K562 (cell line): ENCODE measurements around the gene TMEM63C. TPM values are rescaled to one million over a fixed set of nuclear protein-coding genes. Genes with fewer than 3 reads are reported as not detected.

Experiments
- ATAC-seq: fragments of 200-7000 bp; cut with Tn5 transposase; 3 replicates; pipeline ENCODE4 v1.9.1; 2020; ENCODE audit warnings: moderate library complexity
- BruUV-seq: library from RNA; stranded (reverse); fragments of 400-500 nt; replicated peaks from 2 replicates; lab custom pipeline; 2021; lab: Mats Ljungman, UMichigan
- CTCF ChIA-PET: fragments of 300-600 bp; formaldehyde crosslinking; extraction: SDS; loops from one replicate; lab custom pipeline; 2021; ENCODE audit warnings: low intra/inter-chr PET ratio; lab: Yijun Ruan, JAX
- POLR2A ChIA-PET: fragments of 300-600, 350-650 bp; sonication (Branson Sonifier 250); formaldehyde crosslinking; extraction: SDS; loops from one replicate; lab custom pipeline; 2021; ENCODE audit warnings: antibody characterized with exemption, inconsistent platforms; lab: Yijun Ruan, JAX
- DNase-seq, 4 experiments: peaks; one replicate each; pipeline versions ENCODE4 v3.0.0 to v3.0.0-alpha.2; 2011 to 2018; ENCODE audit warnings: low spot score in 3 of 4, mixed read lengths in 3 of 4; ENCODE audit errors: extremely low read depth in 1 of 4
- FAIRE-seq: peaks from 2 replicates; lab custom pipeline; 2011; peaks lifted over from hg19 to GRCh38; lab: Jason Lieb, UNC
- H2AFZ ChIP-seq: 2 replicates; pipeline ENCODE4 v1.6.0; 2011; ENCODE audit warnings: low read depth, low read length, control low read depth, inconsistent platforms
- H3K27ac ChIP-seq: fragments of 200-600 bp; 3 replicates; pipeline ENCODE4 v1.8.0; 2011; ENCODE audit warnings: low read depth, mild to moderate bottlenecking, control low read depth, inconsistent platforms, low read length, moderate library complexity, mixed read lengths; ENCODE audit errors: extremely low read depth
- H3K27me3 ChIP-seq, 2 experiments: fragments of 300-600 bp in 1 of 2; 2 replicates in 1 of 2; 3 replicates in 1 of 2; pipeline versions ENCODE4 v1.6.0 to v1.8.0; 2011; ENCODE audit warnings: inconsistent platforms in 2 of 2, low read length in 2 of 2, mild to moderate bottlenecking in 1 of 2, mixed read lengths in 1 of 2, moderate library complexity in 1 of 2; ENCODE audit not compliant: control insufficient read depth in 2 of 2, insufficient read depth in 2 of 2
- H3K36me3 ChIP-seq: fragments of 300-600 bp; 3 replicates; pipeline ENCODE4 v1.8.0; 2011; ENCODE audit warnings: mild to moderate bottlenecking, low read length, inconsistent platforms; ENCODE audit not compliant: control insufficient read depth, insufficient read depth
- H3K4me1 ChIP-seq, 2 experiments: fragments of 200-600 bp in 1 of 2; replicated peaks in 1 of 2; 2 replicates in 1 of 2; 3 replicates in 1 of 2; pipeline versions ENCODE4 v1.5.1 to v1.8.0; 2011; ENCODE audit warnings: inconsistent platforms in 2 of 2, low read length in 2 of 2, mild to moderate bottlenecking in 1 of 2, mixed read lengths in 1 of 2, moderate library complexity in 1 of 2; ENCODE audit not compliant: control insufficient read depth in 2 of 2, insufficient read depth in 2 of 2
- H3K4me2 ChIP-seq: 2 replicates; pipeline ENCODE4 v1.6.1; 2011; ENCODE audit warnings: low read length, control low read depth, inconsistent platforms, mixed read lengths; ENCODE audit not compliant: insufficient read depth
- H3K4me3 ChIP-seq: fragments of 200-600 bp; sonication (generic), shearing (Covaris generic); 2 replicates; pipeline ENCODE4 v1.5.1; 2016; ENCODE audit warnings: control low read depth, inconsistent platforms
- H3K79me2 ChIP-seq: fragments of 200-600 bp; 3 replicates; pipeline ENCODE4 v1.8.0; 2011; ENCODE audit warnings: low read length, inconsistent platforms; ENCODE audit not compliant: control insufficient read depth, insufficient read depth
- H3K9ac ChIP-seq, 2 experiments: 2 replicates each; pipeline versions ENCODE4 v1.6.0 to v1.6.1; 2011; ENCODE audit warnings: low read depth in 2 of 2, low read length in 2 of 2, control low read depth in 1 of 2, inconsistent platforms in 1 of 2, mild to moderate bottlenecking in 1 of 2, mixed read lengths in 1 of 2; ENCODE audit not compliant: insufficient read depth in 1 of 2
- H3K9me1 ChIP-seq: one replicate; pipeline ENCODE4 v1.6.0; 2011; ENCODE audit warnings: inconsistent platforms, mild to moderate bottlenecking, low read length, moderate library complexity; ENCODE audit not compliant: control insufficient read depth, insufficient read depth
- H3K9me3 ChIP-seq: replicated peaks from 2 replicates; pipeline ENCODE4 v1.5.1; 2011; ENCODE audit warnings: low read depth, low read length, inconsistent platforms; ENCODE audit not compliant: control insufficient read depth, insufficient read depth
- H4K20me1 ChIP-seq: replicated peaks from 2 replicates; pipeline ENCODE4 v1.6.1; 2011; ENCODE audit warnings: low read length, inconsistent platforms, mixed read lengths; ENCODE audit not compliant: control insufficient read depth, insufficient read depth
- ARID2 ChIP-seq: fragments of 450-650 bp; IDR thresholded peaks from 2 replicates; pipeline ENCODE4 v1.6.1; 2017; ENCODE audit warnings: antibody characterized with exemption, mild to moderate bottlenecking
- CREM ChIP-seq: IDR thresholded peaks from 2 replicates; pipeline ENCODE4 v1.6.1; 2014; ENCODE audit warnings: antibody characterized with exemption, low read depth
- CTCF ChIP-seq, 3 experiments: IDR thresholded peaks in 2 of 3; conservative IDR thresholded peaks in 1 of 3; 2 replicates each; pipeline ENCODE4 v1.5.1; 2011 to 2012; ENCODE audit warnings: low read length in 3 of 3, mild to moderate bottlenecking in 3 of 3, control low read depth in 2 of 3, improper control_type of control experiment in 1 of 3, inconsistent platforms in 1 of 3, low read depth in 1 of 3, mixed read lengths in 1 of 3, moderate library complexity in 1 of 3; ENCODE audit not compliant: insufficient read depth in 2 of 3
- DEAF1 ChIP-seq: fragments of 450-650 bp; formaldehyde crosslinking; IDR thresholded peaks from 2 replicates; pipeline ENCODE4 v1.4.0; 2020; ENCODE audit warnings: mild to moderate bottlenecking, moderate library complexity
- ESRRA ChIP-seq: fragments of 450-650 bp; IDR thresholded peaks from 2 replicates; pipeline ENCODE4 v1.6.1; 2014; ENCODE audit warnings: low read depth, mild to moderate bottlenecking, moderate library complexity, borderline replicate concordance
- FOXA3 ChIP-seq, 2 experiments: fragments of 450-650 bp in 1 of 2; sonication (generic) in 1 of 2; formaldehyde crosslinking; IDR thresholded peaks in 1 of 2; conservative IDR thresholded peaks in 1 of 2; 2 replicates each; pipeline versions ENCODE4 v1.4.0 to v1.8.0; 2020 to 2022; ENCODE audit warnings: mild to moderate bottlenecking in 2 of 2, missing genetic modification reagents in 1 of 2
- FOXK1 ChIP-seq: sonication (generic); formaldehyde crosslinking; IDR thresholded peaks from 2 replicates; pipeline ENCODE4 v1.8.0; 2022; ENCODE audit warnings: missing genetic modification reagents, mild to moderate bottlenecking, borderline replicate concordance
- MED1 ChIP-seq: sonication (generic); formaldehyde crosslinking; IDR thresholded peaks from 2 replicates; pipeline ENCODE4 v1.8.1; 2023; ENCODE audit warnings: missing genetic modification reagents, borderline replicate concordance
- NRF1 ChIP-seq, 2 experiments: fragments of 450-650 bp; IDR thresholded peaks in 1 of 2; conservative IDR thresholded peaks in 1 of 2; 2 replicates each; pipeline ENCODE4 v1.6.1; 2014; ENCODE audit warnings: mild to moderate bottlenecking in 2 of 2
- RAD21 ChIP-seq, 2 experiments: fragments of 250-450 bp in 1 of 2; fragments of 450-650 bp in 1 of 2; sonication (Bioruptor Pico) in 1 of 2; formaldehyde crosslinking in 1 of 2; IDR thresholded peaks in 1 of 2; conservative IDR thresholded peaks in 1 of 2; 2 replicates each; pipeline versions ENCODE4 v1.4.0 to v1.8.0; 2020 to 2022; ENCODE audit warnings: mild to moderate bottlenecking in 2 of 2, moderate library complexity in 1 of 2
- SMC3 ChIP-seq: conservative IDR thresholded peaks from 2 replicates; pipeline ENCODE4 v1.6.1; 2011; ENCODE audit warnings: low read depth, low read length, improper control_type of control experiment; ENCODE audit not compliant: insufficient read depth
- WGBS: fragments of 100-300 bp; shearing (Covaris generic); methylation state at CpG from one replicate; pipeline ENCODE4 v1.1.6; 2016; ENCODE audit warnings: low coverage, mixed read lengths; ENCODE audit not compliant: insufficient coverage; ENCODE audit errors: missing lambda C conversion rate; 5-methylcytosine and 5-hydroxymethylcytosine counted together
- in situ Hi-C: fragments of 300-500 bp; cut with MboI; formaldehyde crosslinking; loops from 4 replicates; pipeline ENCODE4 v1.15.0; 2018; ENCODE audit warnings: inconsistent platforms, mixed read lengths
- intact Hi-C: fragments of 100-400 bp; cut with micrococcal nuclease; formaldehyde crosslinking; loops from 2 replicates; pipeline ENCODE4 v1.14.2; 2022
- polyA plus RNA-seq, 8 experiments: library from polyadenylated mRNA; depleted of rRNA in 4 of 8; stranded (reverse) in 5 of 8; unstranded in 3 of 8; fragments of >200 nt; fragmentation: Nextera tagmentation in 2 of 8; fragmentation: Illumina TruSeq in 1 of 8; extraction: Ambion mirVana in 2 of 8; extraction: Trizol in 1 of 8; gene quantifications; 2 replicates each; pipeline versions ENCODE4 v1.2.1 to v1.2.3, GENCODE V29; 2011 to 2014; ENCODE audit warnings: inconsistent platforms in 1 of 8, missing spikeins in 1 of 8
- total RNA-seq, 7 experiments: library from RNA; depleted of rRNA in 6 of 7; stranded (reverse); fragments of >200 nt in 6 of 7; fragmentation: Illumina TruSeq in 2 of 7; extraction: Trizol in 2 of 7; gene quantifications; 2 replicates each; pipeline versions ENCODE4 v1.2.1 to v1.2.3, GENCODE V29; 2011 to 2021; ENCODE audit warnings: low replicate concordance in 1 of 7
- TF ChIP-seq, protein P1 (sequence below): sonication (generic); formaldehyde crosslinking; IDR thresholded peaks from 2 replicates; pipeline ENCODE4 v1.8.0; 2022; ENCODE audit warnings: missing genetic modification reagents, mild to moderate bottlenecking, moderate library complexity, borderline replicate concordance
- TF ChIP-seq, protein P2 (sequence below): IDR thresholded peaks from 2 replicates; pipeline ENCODE4 v1.6.1; 2011; ENCODE audit warnings: borderline replicate concordance, low read depth, mild to moderate bottlenecking, moderate library complexity, low read length; ENCODE audit not compliant: insufficient read depth, poor library complexity, severe bottlenecking

The TMEM63C gene
- total and polyA plus RNA-seq, 9 of the 15 experiments (the other 6 are each of a cell fraction or from before 2014, with no cell fraction given): 0.07 TPM; not detected in 8

DNA sequence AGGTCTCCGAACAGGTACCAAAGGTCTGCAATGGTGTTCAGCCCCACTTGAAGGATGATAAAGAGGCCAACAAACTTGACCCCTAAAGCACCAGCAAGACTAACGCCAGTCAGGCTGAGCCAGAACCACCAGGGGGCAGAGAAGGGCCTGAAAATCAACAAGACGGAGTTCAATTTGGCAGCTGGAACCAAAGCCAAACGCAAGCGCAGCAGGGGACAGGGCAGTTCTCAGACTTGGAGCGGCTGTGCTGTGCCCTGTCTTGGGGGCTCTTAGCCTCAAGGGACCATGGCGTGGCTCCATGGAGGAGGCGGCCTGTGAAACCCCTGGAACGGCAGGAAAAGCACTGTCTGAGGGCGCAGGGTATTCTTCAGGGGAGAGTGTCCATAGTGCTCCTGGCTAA is 119.5 kb downstream of the TMEM63C start:
- ChIA-PET CTCF (interaction anchor here (0.7 to 1.7 kb wide), 3 partner anchors 15 to 461 kb away, joined by 3 to 11 read pairs (median 4); no protein-coding TSS in a partner anchor), POLR2A (interaction anchor here (1.1 to 1.4 kb wide), 2 partner anchors 18 kb away, joined by 3 to 4 read pairs; no protein-coding TSS in a partner anchor)
- in situ Hi-C loops: no loop called here
- TF ChIP-seq DEAF1 (CRISPR knock-in tag) (peak; percentile 34; the same call in 1 of the 2 replicates), ESRRA (no peak), FOXK1 (CRISPR knock-in tag) (0 out of 2 replicates have a peak, but pooled peaks have one; percentile 23), ARID2 (0 out of 2 replicates have a peak, but pooled peaks have one; percentile 43), MED1 (CRISPR knock-in tag) (no peak), SMC3 (peak; percentile 68), RAD21 (CRISPR knock-in tag; conservative IDR thresholded peaks at IDR 0.05 in 1 of 2, IDR thresholded peaks at IDR 0.05 in 1 of 2) (peak; percentile 57 to 71), NRF1 (conservative IDR thresholded peaks at IDR 0.05 in 1 of 2, IDR thresholded peaks at IDR 0.05 in 1 of 2) (peak; percentile 56 to 62), FOXA3 (CRISPR knock-in tag; conservative IDR thresholded peaks at IDR 0.05 in 1 of 2, IDR thresholded peaks at IDR 0.05 in 1 of 2) (peak in 1 of 2 experiments; percentile 24; a peak in 1 of 4 replicates), CREM (peak; percentile 13; the same call in 1 of the 2 replicates), CTCF (IDR thresholded peaks at IDR 0.05 in 2 of 3, conservative IDR thresholded peaks at IDR 0.05 in 1 of 3; ENCODE audit: insufficient read depth in 2 of 3, low read depth in 1 of 3, low read length in 3 of 3) (peak; percentile 75 to 85 (median 78))
- TF ChIP-seq, protein P1, sequence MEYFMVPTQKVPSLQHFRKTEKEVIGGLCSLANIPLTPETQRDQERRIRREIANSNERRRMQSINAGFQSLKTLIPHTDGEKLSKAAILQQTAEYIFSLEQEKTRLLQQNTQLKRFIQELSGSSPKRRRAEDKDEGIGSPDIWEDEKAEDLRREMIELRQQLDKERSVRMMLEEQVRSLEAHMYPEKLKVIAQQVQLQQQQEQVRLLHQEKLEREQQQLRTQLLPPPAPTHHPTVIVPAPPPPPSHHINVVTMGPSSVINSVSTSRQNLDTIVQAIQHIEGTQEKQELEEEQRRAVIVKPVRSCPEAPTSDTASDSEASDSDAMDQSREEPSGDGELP (CRISPR knock-in tag): peak; percentile 27; the same call in 1 of the 2 replicates
- TF ChIP-seq, protein P2, sequence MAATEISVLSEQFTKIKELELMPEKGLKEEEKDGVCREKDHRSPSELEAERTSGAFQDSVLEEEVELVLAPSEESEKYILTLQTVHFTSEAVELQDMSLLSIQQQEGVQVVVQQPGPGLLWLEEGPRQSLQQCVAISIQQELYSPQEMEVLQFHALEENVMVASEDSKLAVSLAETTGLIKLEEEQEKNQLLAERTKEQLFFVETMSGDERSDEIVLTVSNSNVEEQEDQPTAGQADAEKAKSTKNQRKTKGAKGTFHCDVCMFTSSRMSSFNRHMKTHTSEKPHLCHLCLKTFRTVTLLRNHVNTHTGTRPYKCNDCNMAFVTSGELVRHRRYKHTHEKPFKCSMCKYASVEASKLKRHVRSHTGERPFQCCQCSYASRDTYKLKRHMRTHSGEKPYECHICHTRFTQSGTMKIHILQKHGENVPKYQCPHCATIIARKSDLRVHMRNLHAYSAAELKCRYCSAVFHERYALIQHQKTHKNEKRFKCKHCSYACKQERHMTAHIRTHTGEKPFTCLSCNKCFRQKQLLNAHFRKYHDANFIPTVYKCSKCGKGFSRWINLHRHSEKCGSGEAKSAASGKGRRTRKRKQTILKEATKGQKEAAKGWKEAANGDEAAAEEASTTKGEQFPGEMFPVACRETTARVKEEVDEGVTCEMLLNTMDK: peak; percentile 63

More for the DNA sequence above, 119.5 kb downstream of the TMEM63C start:
- DNase-seq: peak; percentile 43 to 78 (median 54)
- no peak overlapping the region for H3K4me3 ChIP-seq
- no peaks in the 10 kb centered on the region for H4K20me1 ChIP-seq
- no TSS peak for BruUV-seq
- no peak overlapping the region for H3K4me2 ChIP-seq
- peaks cover 23% of the 10 kb centered on the region; the same call in 2 of the 3 replicates for H3K36me3 ChIP-seq
- intact Hi-C loops: loop anchor here (1.0 to 5.0 kb wide), 3 partner anchors 15 to 251 kb away; partner anchors contain the start of genes AHSA1 and VIPAS39
- peak; percentile 92 for ATAC-seq
- H3K27me3 ChIP-seq: no peaks in the 10 kb centered on the region
- no peaks in the 10 kb centered on the region for H3K9me1 ChIP-seq
- WGBS: 53% methylated on average over 5 of the region's 10 CpGs
- no peak overlapping the region for H3K27ac ChIP-seq
- no peaks in the 10 kb centered on the region for H3K79me2 ChIP-seq
- H3K4me1 ChIP-seq: peaks cover 0 to 5% of the 10 kb centered on the region in 2 experiments; a peak in 2 of 5 replicates
- FAIRE-seq: peak; percentile 91
- no peak overlapping the region for H2AFZ ChIP-seq
- H3K9ac ChIP-seq: no peak overlapping the region
- no peaks in the 10 kb centered on the region for H3K9me3 ChIP-seq
